GM12801 (cell line): ENCODE data around the gene ENPP5.

ENCODE experiments used
- CTCF ChIP-seq: IDR thresholded peaks from one replicate; pipeline ENCODE4 v1.5.1; 2011; ENCODE audit warnings: control low read depth; ENCODE audit not compliant: insufficient read length; ENCODE audit errors: extremely low read depth

The ENPP5 gene

GRCh38 chr6:46170357-46171289 lies at the start of gene ENPP5:
Gene ENPP5 (minus strand): TSS chr6:46170980. CDS start chr6:46168262, 2,718 bp downstream.
- no peak for TF ChIP-seq CTCF

GRCh38 chr6:46219661-46220060 lies 48.9 kb upstream of the ENPP5 start:
- TF ChIP-seq CTCF, result no peak

GRCh38 chr6:46218457-46218856 lies 47.7 kb upstream of the ENPP5 start:
- no peak for TF ChIP-seq CTCF

- no peak for TF ChIP-seq CTCF
Observed at GRCh38 chr6:46217671-46218131, 46.9 kb upstream of the ENPP5 start.

- TF ChIP-seq CTCF, result no peak
Observed at GRCh38 chr6:46216879-46217278, 46.1 kb upstream of the ENPP5 start.

GRCh38 chr6:46215777-46216176 lies 45.0 kb upstream of the ENPP5 start:
- TF ChIP-seq CTCF, result no peak

GRCh38 chr6:46215213-46215612 lies 44.4 kb upstream of the ENPP5 start:
- no peak for TF ChIP-seq CTCF
